ENCODE data around the gene SORL1.

- TF ChIP-seq POLR2AphosphoS5 (IDR thresholded peaks at IDR 0.05; ENCODE audit: low read depth, low read length): no peak
- TF ChIP-seq CTCF (IDR thresholded peaks at IDR 0.05; ENCODE audit: control extremely low read depth in 1 of 3, insufficient read depth in 1 of 3, low read depth in 1 of 3, low read length in 3 of 3): no peak
- no peak for TF ChIP-seq BCL11A (IDR thresholded peaks at IDR 0.05; ENCODE audit: low read depth in 2 of 2, low read length in 2 of 2)
- no peak for TF ChIP-seq CHD2 (IDR thresholded peaks at IDR 0.05; ENCODE audit: low read length)
- no peak for TF ChIP-seq JUND (IDR thresholded peaks at IDR 0.05; ENCODE audit: low read length)
Measured at GRCh38 chr11:121544956-121545355, 92.8 kb downstream of the SORL1 start.

Measured in H1 (cell line).